Spleen (tissue), 11 donors: ENCODE measurements around the gene PXK. TPM values are rescaled to one million over a fixed set of nuclear protein-coding genes. Genes with fewer than 3 reads are reported as not detected.

Source experiments
- DNase-seq: peaks from one replicate; pipeline ENCODE4 v3.0.0-alpha.2; 2020
- H3K27ac ChIP-seq, 8 donors: fragments of 200-600 bp; sonication (generic) in 7 of 8; 1 replicate in 4 of 8; 2 replicates in 4 of 8; pipeline versions ENCODE4 v1.5.0 to v1.8.0; 2016 to 2021; ENCODE audit warnings: inconsistent platforms in 4 of 8, mild to moderate bottlenecking in 4 of 8, moderate library complexity in 1 of 8
- H3K27me3 ChIP-seq, 7 donors: fragments of 200-600 bp; sonication (generic) in 6 of 7; replicated peaks in 1 of 7; 1 replicate in 4 of 7; 2 replicates in 3 of 7; pipeline versions ENCODE4 v1.5.0 to v1.8.0; 2016 to 2021; ENCODE audit warnings: inconsistent platforms in 3 of 7, mild to moderate bottlenecking in 1 of 7
- H3K36me3 ChIP-seq, 6 donors: fragments of 200-600 bp; sonication (generic) in 5 of 6; 1 replicate in 4 of 6; 2 replicates in 2 of 6; pipeline versions ENCODE4 v1.5.0 to v1.8.0; 2016 to 2021; ENCODE audit warnings: inconsistent platforms in 2 of 6
- H3K4me1 ChIP-seq, 6 donors: fragments of 200-600 bp; sonication (generic) in 5 of 6; 1 replicate in 3 of 6; 2 replicates in 3 of 6; pipeline versions ENCODE4 v1.5.0 to v1.8.0; 2016 to 2021; ENCODE audit warnings: inconsistent platforms in 3 of 6
- H3K4me3 ChIP-seq, 8 donors: fragments of 200-600 bp; sonication (generic) in 7 of 8; 1 replicate in 4 of 8; 2 replicates in 4 of 8; pipeline versions ENCODE4 v1.5.0 to v1.8.0; 2016 to 2021; ENCODE audit warnings: inconsistent platforms in 4 of 8, mild to moderate bottlenecking in 4 of 8, moderate library complexity in 2 of 8
- H3K9me3 ChIP-seq, 8 donors: fragments of 200-600 bp; sonication (generic) in 7 of 8; 1 replicate in 4 of 8; 2 replicates in 4 of 8; pipeline versions ENCODE4 v1.5.0 to v1.8.0; 2016 to 2021; ENCODE audit warnings: inconsistent platforms in 4 of 8
- CTCF ChIP-seq, 11 experiments: fragments of 200-600 bp in 7 of 11; fragments of 450-650 bp in 4 of 11; sonication (generic) in 4 of 11; IDR thresholded peaks in 8 of 11; conservative IDR thresholded peaks in 3 of 11; 1 replicate in 7 of 11; 2 replicates in 4 of 11; pipeline versions ENCODE4 v1.4.0 to v1.8.0; 2016 to 2021; ENCODE audit warnings: antibody characterized with exemption in 11 of 11, inconsistent platforms in 4 of 11, mild to moderate bottlenecking in 1 of 11
- POLR2A ChIP-seq, 3 donors: fragments of 450-650 bp; IDR thresholded peaks; one replicate each; pipeline ENCODE4 v1.5.1; 2017; ENCODE audit warnings: antibody characterized with exemption in 3 of 3, mild to moderate bottlenecking in 1 of 3
- POLR2AphosphoS5 ChIP-seq, 3 donors: sonication (generic); formaldehyde crosslinking; IDR thresholded peaks; one replicate each; pipeline ENCODE4 v1.5.1; 2017; ENCODE audit warnings: antibody characterized with exemption in 3 of 3
- WGBS, 5 donors: extraction: QIAGEN DNeasy Blood & Tissue Kit in 3 of 5; methylation state at CpG; one replicate each; pipeline versions ENCODE4 v1.1.5 to v1.1.7; 2013 to 2018; 5-methylcytosine and 5-hydroxymethylcytosine counted together
- intact Hi-C: fragments of 100-400 bp; cut with DNase I; formaldehyde crosslinking; loops from one replicate; pipeline ENCODE4 v1.15.0; 2023; ENCODE audit warnings: low total_unique reads
- polyA plus RNA-seq, 3 donors: library from polyadenylated mRNA; stranded (reverse); fragments of 200-250 nt; gene quantifications; one replicate each; pipeline ENCODE4 v1.2.1, GENCODE V29; 2013
- total RNA-seq, 7 donors: library from RNA; depleted of rRNA in 3 of 7; stranded (reverse); fragments of >200 nt in 3 of 7; fragmentation: NEBNext Ultra II Directional in 4 of 7; extraction: Animal tissue kit (Norgen Biotek cat#: 25700) in 4 of 7; gene quantifications; one replicate each; pipeline versions ENCODE4 v1.1.0 to v1.2.1, GENCODE V29; 2016 to 2021
- donor health status: healthy with polysubstance abuse.
- donor health status: DM: no; HTN: no; CAD: no; lungs with moderate emphysema.
- donor health status: DM: no; HTN: no; CAD: no.
- donor health status: Bipolar disorder and iron deficiency.
- donor health status: healthy.
- donor health status: DM: no; HTN: no; CAD: no.
- donor health status: DM: yes; HTN: yes; CAD: no.

Gene PXK
- total and polyA plus RNA-seq, 10 donors: 19.3 to 80.9 (median 49.7) TPM

- Histone ChIP-seq H3K4me3 (no peak overlapping the region), H3K27ac (no peak overlapping the region), H3K36me3 (no peaks in the 10 kb centered on the region), H3K27me3 (no peaks in the 10 kb centered on the region), H3K9me3 (no peaks in the 10 kb centered on the region), H3K4me1 (peaks cover 21 to 49% (median 37%) of the 10 kb centered on the region in 6 donors)
- intact Hi-C loops: loop anchor here (10.0 kb wide), 1 partner anchor 205 kb away; the partner anchor contains the start of gene ACOX2
- 91 to 97% (median 93%) methylated on average over 8 of the region's 8 CpGs for WGBS, 5 donors
- DNase-seq: no peak
- TF ChIP-seq CTCF (IDR thresholded peaks at IDR 0.05 in 8 of 11, conservative IDR thresholded peaks at IDR 0.05 in 3 of 11) (no peak), POLR2A (IDR thresholded peaks at IDR 0.05) (no peak), POLR2AphosphoS5 (IDR thresholded peaks at IDR 0.05) (no peak)
These were observed 3.4 kb upstream of the PXK start for GRCh38 chr3:58329150-58329921.

- no peak for DNase-seq
- 93 to 97% (median 95%) methylated on average over 5 of the region's 5 CpGs for WGBS, 5 donors
- Histone ChIP-seq H3K9me3 (no peaks in the 10 kb centered on the region), H3K4me1 (peaks cover 17 to 49% (median 35%) of the 10 kb centered on the region in 6 donors), H3K4me3 (no peak overlapping the region), H3K36me3 (no peaks in the 10 kb centered on the region), H3K27ac (no peak overlapping the region), H3K27me3 (no peaks in the 10 kb centered on the region)
- intact Hi-C loops: loop anchor here (10.0 kb wide), 1 partner anchor 205 kb away; the partner anchor contains the start of gene ACOX2
- TF ChIP-seq POLR2A (IDR thresholded peaks at IDR 0.05) (no peak), CTCF (IDR thresholded peaks at IDR 0.05 in 8 of 11, conservative IDR thresholded peaks at IDR 0.05 in 3 of 11) (no peak), POLR2AphosphoS5 (IDR thresholded peaks at IDR 0.05) (no peak)
These were observed 2.7 kb upstream of the PXK start for GRCh38 chr3:58329922-58330413.

GRCh38 chr3:58331593-58332152, 1.0 kb upstream of the PXK start:
- DNase-seq: no peak
- H3K27me3 ChIP-seq: no peaks in the 10 kb centered on the region
- peak overlapping the region in 1 of 8 donors; percentile 91 for H3K4me3 ChIP-seq
- H3K4me1 ChIP-seq: peaks cover 19 to 49% (median 40%) of the 10 kb centered on the region in 6 donors
- 90 to 94% (median 91%) methylated on average over 4 of the region's 4 CpGs for WGBS, 5 donors
- intact Hi-C loops: no loop called here
- no peak overlapping the region for H3K27ac ChIP-seq
- H3K9me3 ChIP-seq: no peaks in the 10 kb centered on the region
- H3K36me3 ChIP-seq: no peaks in the 10 kb centered on the region
- TF ChIP-seq POLR2AphosphoS5 (IDR thresholded peaks at IDR 0.05): no peak
- no peak for TF ChIP-seq POLR2A (IDR thresholded peaks at IDR 0.05)
- TF ChIP-seq CTCF (IDR thresholded peaks at IDR 0.05 in 8 of 11, conservative IDR thresholded peaks at IDR 0.05 in 3 of 11): no peak
